ENCODE results near the gene AFDN.

AFDN gene

GRCh38 chr6:167826896-167827582 lies at the start of gene AFDN:
AFDN (plus strand) TSS chr6:167826911; CDS start chr6:167827133, 222 bp downstream.
- no peak for DNase-seq (ENCODE audit: low read depth, low spot score)

GRCh38 chr6:167778497-167779128 lies 48.1 kb upstream of the AFDN start:
- DNase-seq (ENCODE audit: low read depth, low spot score), result no peak

GRCh38 chr6:167779129-167779992 lies 47.4 kb upstream of the AFDN start:
- no peak for DNase-seq (ENCODE audit: low read depth, low spot score)

- no peak for DNase-seq (ENCODE audit: low read depth, low spot score)
Measured at GRCh38 chr6:167779993-167780655, 46.6 kb upstream of the AFDN start.

- DNase-seq (ENCODE audit: low read depth, low spot score), result no peak
Measured at GRCh38 chr6:167781066-167781767, 45.5 kb upstream of the AFDN start.

- no peak for DNase-seq (ENCODE audit: low read depth, low spot score)
Measured at GRCh38 chr6:167781868-167782267, 44.8 kb upstream of the AFDN start.

GRCh38 chr6:167782698-167783517 lies 43.8 kb upstream of the AFDN start:
- DNase-seq (ENCODE audit: low read depth, low spot score), result no peak

- DNase-seq (ENCODE audit: low read depth, low spot score), result no peak
Measured at GRCh38 chr6:167786853-167787675, 39.6 kb upstream of the AFDN start.

- no peak for DNase-seq (ENCODE audit: low read depth, low spot score)
Measured at GRCh38 chr6:167787896-167788562, 38.7 kb upstream of the AFDN start.

GRCh38 chr6:167788563-167788903 lies 38.2 kb upstream of the AFDN start:
- no peak for DNase-seq (ENCODE audit: low read depth, low spot score)

- DNase-seq (ENCODE audit: low read depth, low spot score), result no peak
Measured at GRCh38 chr6:167789358-167789757, 37.4 kb upstream of the AFDN start.

GRCh38 chr6:167791091-167791779 lies 35.5 kb upstream of the AFDN start:
- DNase-seq (ENCODE audit: low read depth, low spot score), result no peak

- DNase-seq (ENCODE audit: low read depth, low spot score), result no peak
Measured at GRCh38 chr6:167791780-167792478, 34.8 kb upstream of the AFDN start.

- no peak for DNase-seq (ENCODE audit: low read depth, low spot score)
Measured at GRCh38 chr6:167793421-167793820, 33.3 kb upstream of the AFDN start.

- no peak for DNase-seq (ENCODE audit: low read depth, low spot score)
Measured at GRCh38 chr6:167794161-167795157, 32.3 kb upstream of the AFDN start.

GRCh38 chr6:167795321-167795811 lies 31.3 kb upstream of the AFDN start:
- DNase-seq (ENCODE audit: low read depth, low spot score), result no peak

GRCh38 chr6:167795874-167796191 lies 30.9 kb upstream of the AFDN start:
- no peak for DNase-seq (ENCODE audit: low read depth, low spot score)
